D721Med (cell line): Measurements from ENCODE around the gene RFX6.

Source experiments
- DNase-seq: peaks from one replicate; pipeline ENCODE4 v3.0.0; 2011; ENCODE audit warnings: low spot score; ENCODE audit not compliant: insufficient read length
- FAIRE-seq: peaks from 2 replicates; lab custom pipeline; 2011; peaks lifted over from hg19 to GRCh38; lab: Jason Lieb, UNC
- CTCF ChIP-seq: IDR thresholded peaks from 2 replicates; pipeline ENCODE4 v1.5.1; 2012; ENCODE audit warnings: mild to moderate bottlenecking, control low read depth; ENCODE audit not compliant: insufficient read depth; ENCODE audit errors: missing control alignments

RFX6 gene

DNA sequence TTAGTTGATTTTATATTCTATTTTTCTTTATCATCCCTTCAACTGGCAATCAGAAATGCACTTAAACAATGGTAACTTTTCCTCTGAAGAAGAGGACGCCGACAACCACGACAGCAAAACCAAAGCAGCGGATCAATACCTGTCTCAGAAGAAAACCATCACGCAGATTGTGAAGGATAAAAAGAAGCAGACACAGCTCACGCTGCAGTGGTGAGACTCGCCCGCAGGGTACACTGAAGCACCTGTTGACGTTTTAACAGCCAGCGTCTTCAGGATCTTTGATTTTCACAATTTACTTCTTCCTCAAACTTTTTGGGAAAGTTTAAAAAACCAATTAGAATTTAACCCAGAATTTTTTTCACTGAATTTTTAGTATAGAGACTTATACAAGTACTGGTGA is 701 bp downstream of the RFX6 start:
- no peak for DNase-seq
- FAIRE-seq: no peak

DNA sequence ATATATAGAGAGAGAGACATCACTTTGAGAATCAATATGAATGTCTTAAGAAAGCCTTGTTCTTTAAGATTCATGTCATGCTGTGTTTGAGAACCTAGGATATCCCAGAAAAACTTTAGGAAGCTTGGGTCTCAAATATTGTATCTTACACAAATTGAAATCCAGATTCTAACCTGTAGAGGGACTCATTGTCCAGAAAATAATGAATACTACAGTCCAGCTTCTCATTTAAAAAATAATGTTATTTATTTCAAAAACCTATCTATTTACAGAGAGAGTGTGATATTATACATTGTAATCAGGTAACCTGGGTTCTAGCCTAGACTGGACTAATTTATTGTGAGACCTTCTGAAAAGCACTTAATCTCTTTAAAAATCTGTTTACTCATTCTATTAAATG is 4.2 kb downstream of the RFX6 start:
- no peak for FAIRE-seq
- TF ChIP-seq CTCF: no peak

More for the DNA sequence above, 701 bp downstream of the RFX6 start:
- no peak for TF ChIP-seq CTCF

DNA sequence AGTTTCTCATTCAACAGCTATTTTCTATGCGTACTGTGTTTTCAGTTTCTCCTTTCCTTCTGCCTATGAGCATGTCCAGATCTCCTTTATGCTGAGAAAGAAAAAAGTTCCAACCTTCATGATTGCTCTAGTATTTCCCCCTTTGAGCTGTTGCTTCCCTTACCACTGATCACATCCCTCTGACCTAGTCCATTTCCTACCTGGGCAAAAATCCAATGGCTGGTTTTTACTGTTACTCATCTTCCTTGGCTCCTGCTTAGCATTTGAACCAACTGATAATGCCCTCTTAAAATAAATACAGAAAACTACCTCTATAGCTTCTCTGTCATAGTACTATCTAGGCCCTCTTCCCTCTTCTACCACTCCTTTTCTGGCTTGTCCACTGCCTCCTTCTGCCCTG is 6.0 kb downstream of the RFX6 start:
- DNase-seq: no peak
- no peak for FAIRE-seq

More for the DNA sequence above, 4.2 kb downstream of the RFX6 start:
- DNase-seq: no peak

DNA sequence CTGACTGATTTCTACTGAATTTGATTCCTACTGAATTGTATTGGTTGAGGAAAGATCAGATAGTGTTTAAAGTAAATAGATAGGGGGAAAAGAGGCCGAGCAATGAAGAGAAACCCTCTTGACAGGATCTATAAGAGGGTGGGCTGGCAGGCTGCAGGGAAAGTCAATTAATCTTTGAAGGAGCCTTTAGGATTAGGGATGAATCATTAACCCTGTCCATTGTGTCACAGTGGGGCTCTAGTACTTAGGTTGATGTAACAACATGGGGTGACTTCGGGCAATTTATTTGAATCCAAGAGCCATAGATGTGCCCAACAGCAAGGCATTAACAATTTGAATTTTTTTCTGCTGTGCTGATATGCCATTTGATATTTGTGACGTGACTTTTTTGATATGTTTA is 7.5 kb downstream of the RFX6 start:
- DNase-seq: no peak
- no peak for FAIRE-seq
- no peak for TF ChIP-seq CTCF

More for the DNA sequence above, 6.0 kb downstream of the RFX6 start:
- no peak for TF ChIP-seq CTCF

- TF ChIP-seq CTCF: no peak
- DNase-seq (no peak), FAIRE-seq (no peak)
Observed at GRCh38 chr6:116887168-116887567, 10.1 kb downstream of the RFX6 start.

DNA sequence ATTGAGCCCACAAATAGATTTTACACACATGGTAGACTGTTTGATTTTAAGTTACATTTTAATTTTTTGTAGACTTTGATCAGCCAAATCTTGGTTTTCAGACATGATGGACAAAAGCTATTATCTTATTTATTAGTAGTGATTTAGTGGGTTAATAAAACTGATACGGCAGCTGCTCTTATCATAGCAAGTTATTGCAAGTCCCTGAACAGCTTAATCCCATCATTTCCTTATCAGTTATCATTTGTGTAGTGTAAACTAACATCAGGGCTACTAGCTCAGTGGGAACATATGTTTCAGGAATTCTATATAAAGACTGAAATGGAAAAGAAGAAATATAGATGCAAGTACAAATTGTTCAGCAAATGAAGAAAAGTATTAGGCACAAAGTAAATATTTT is 10.9 kb downstream of the RFX6 start:
- FAIRE-seq (no peak), DNase-seq (no peak)
- TF ChIP-seq CTCF: no peak

GRCh38 chr6:116888732-116889360 is 11.8 kb downstream of the RFX6 start:
- FAIRE-seq (no peak), DNase-seq (no peak)
- no peak for TF ChIP-seq CTCF
